SK-N-SH (cell line): ENCODE measurements around the gene BNC2. TPM values are rescaled to one million over a fixed set of nuclear protein-coding genes. Genes with fewer than 3 reads are reported as not detected.

ENCODE experiments used
- CTCF ChIA-PET: fragments of 300-600, 350-600 bp; formaldehyde crosslinking; extraction: SDS; loops from one replicate; lab custom pipeline; 2021; lab: Yijun Ruan, JAX
- POLR2A ChIA-PET: fragments of 350-600 bp; sonication (Branson Sonifier 250); formaldehyde crosslinking; extraction: SDS; loops from one replicate; lab custom pipeline; 2020; ENCODE audit warnings: antibody characterized with exemption, inconsistent platforms; lab: Yijun Ruan, JAX
- DNase-seq: peaks from one replicate; pipeline ENCODE4 v3.0.0; 2012
- H2AFZ ChIP-seq: fragments of 200-600 bp; sonication (generic); 2 replicates; pipeline ENCODE4 v1.8.1; 2016; ENCODE audit warnings: antibody characterized with exemption, mild to moderate bottlenecking, low read depth
- H3F3A ChIP-seq: fragments of 200-600 bp; sonication (generic); replicated peaks from 2 replicates; pipeline ENCODE3; 2016; ENCODE audit warnings: antibody characterized with exemption, mild to moderate bottlenecking; ENCODE audit not compliant: insufficient read depth
- H3K27ac ChIP-seq, 2 experiments: fragments of 200-500 bp in 1 of 2; fragments of 200-600 bp in 1 of 2; sonication (Bioruptor generic) in 1 of 2; sonication (generic), shearing (Covaris generic) in 1 of 2; 2 replicates each; pipeline versions ENCODE4 v1.5.1 to v1.6.1; 2014 to 2016; ENCODE audit warnings: low read depth in 2 of 2, inconsistent platforms in 1 of 2, low read length in 1 of 2, mild to moderate bottlenecking in 1 of 2, mixed read lengths in 1 of 2
- H3K27me3 ChIP-seq: fragments of 200-600 bp; sonication (generic), shearing (Covaris generic); 2 replicates; pipeline ENCODE4 v1.6.1; 2016; ENCODE audit warnings: mixed run types; ENCODE audit not compliant: insufficient read depth
- H3K36me3 ChIP-seq, 2 experiments: fragments of 200-500 bp in 1 of 2; fragments of 200-600 bp in 1 of 2; sonication (Bioruptor generic) in 1 of 2; sonication (generic) in 1 of 2; replicated peaks in 1 of 2; 2 replicates each; pipeline versions ENCODE3 to v1.5.1; 2014 to 2016; ENCODE audit warnings: low read length in 1 of 2, mild to moderate bottlenecking in 1 of 2; ENCODE audit not compliant: insufficient read depth in 2 of 2, control insufficient read depth in 1 of 2
- H3K4me1 ChIP-seq, 2 experiments: fragments of 200-500 bp in 1 of 2; fragments of 200-600 bp in 1 of 2; sonication (Bioruptor generic) in 1 of 2; sonication (generic), shearing (Covaris generic) in 1 of 2; 2 replicates each; pipeline versions ENCODE4 v1.5.1 to v1.6.1; 2014 to 2016; ENCODE audit warnings: low read depth in 1 of 2, low read length in 1 of 2, mixed run types in 1 of 2; ENCODE audit not compliant: insufficient read depth in 2 of 2, control insufficient read depth in 1 of 2
- H3K4me2 ChIP-seq: fragments of 200-600 bp; sonication (generic), shearing (Covaris generic); 2 replicates; pipeline ENCODE4 v1.6.1; 2017; ENCODE audit warnings: mixed run types
- H3K4me3 ChIP-seq, 2 experiments: fragments of 200-500 bp in 1 of 2; fragments of 200-600 bp in 1 of 2; sonication (Bioruptor generic) in 1 of 2; sonication (generic), shearing (Covaris generic) in 1 of 2; 2 replicates each; pipeline versions ENCODE4 v1.5.1 to v1.8.1; 2014 to 2016; ENCODE audit warnings: low read depth in 2 of 2, inconsistent platforms in 1 of 2, low read length in 1 of 2, mild to moderate bottlenecking in 1 of 2, mixed read lengths in 1 of 2, moderate library complexity in 1 of 2
- H3K79me2 ChIP-seq: fragments of 200-600 bp; sonication (generic); 2 replicates; pipeline ENCODE4 v1.8.1; 2017; ENCODE audit warnings: mild to moderate bottlenecking; ENCODE audit not compliant: insufficient read depth
- H3K9ac ChIP-seq: fragments of 200-600 bp; sonication (generic); 2 replicates; pipeline ENCODE4 v1.6.1; 2017; ENCODE audit warnings: mixed run types
- H3K9me2 ChIP-seq: fragments of 200-600 bp; sonication (generic); 2 replicates; pipeline ENCODE4 v1.6.1; 2017; ENCODE audit warnings: mixed run types
- H3K9me3 ChIP-seq: fragments of 200-600 bp; sonication (generic); 2 replicates; pipeline ENCODE4 v1.6.1; 2017; ENCODE audit warnings: mixed run types, mild to moderate bottlenecking, moderate library complexity
- H4K20me1 ChIP-seq: fragments of 200-600 bp; sonication (generic); 2 replicates; pipeline ENCODE4 v1.6.1; 2017; ENCODE audit warnings: mild to moderate bottlenecking, mixed run types; ENCODE audit not compliant: insufficient read depth
- CHD2 ChIP-seq: fragments of 150-350 bp; IDR thresholded peaks from 2 replicates; pipeline ENCODE4 v1.6.1; 2018; ENCODE audit warnings: low read length; ENCODE audit not compliant: partially characterized antibody
- ELF1 ChIP-seq: IDR thresholded peaks from 2 replicates; pipeline ENCODE4 v1.4.0; 2012
- EP300 ChIP-seq, 2 experiments: IDR thresholded peaks; 2 replicates each; pipeline versions ENCODE4 v1.4.0 to v1.6.1; 2012; ENCODE audit warnings: borderline replicate concordance in 1 of 2, low read depth in 1 of 2, low read length in 1 of 2
- EZH2phosphoT487 ChIP-seq: fragments of 200-600 bp; sonication (generic); IDR thresholded peaks from 2 replicates; pipeline ENCODE4 v1.6.1; 2017; ENCODE audit warnings: low read depth, mixed run types, mild to moderate bottlenecking, antibody characterized with exemption, moderate library complexity, borderline replicate concordance
- FOXJ3 ChIP-seq: sonication (generic); formaldehyde crosslinking; IDR thresholded peaks from 2 replicates; pipeline ENCODE4 v1.5.1; 2020; ENCODE audit warnings: mild to moderate bottlenecking, missing genetic modification reagents
- FOXM1 ChIP-seq: IDR thresholded peaks from 2 replicates; pipeline ENCODE4 v1.4.0; 2012; ENCODE audit warnings: low read depth, mild to moderate bottlenecking
- GABPA ChIP-seq: IDR thresholded peaks from 2 replicates; pipeline ENCODE4 v1.4.0; 2012; ENCODE audit warnings: low read depth, mild to moderate bottlenecking
- GATA2 ChIP-seq: sonication (generic); formaldehyde crosslinking; IDR thresholded peaks from 2 replicates; pipeline ENCODE4 v1.5.0; 2020; ENCODE audit warnings: mild to moderate bottlenecking, missing genetic modification reagents
- NRF1 ChIP-seq: IDR thresholded peaks from 2 replicates; pipeline ENCODE4 v1.6.1; 2012; ENCODE audit warnings: low read depth, mild to moderate bottlenecking, low read length
- POLR2AphosphoS5 ChIP-seq: IDR thresholded peaks from 2 replicates; pipeline ENCODE4 v1.6.1; 2012; ENCODE audit warnings: low read depth, low read length
- RXRA ChIP-seq: IDR thresholded peaks from 2 replicates; pipeline ENCODE4 v1.4.0; 2012; ENCODE audit warnings: low read depth, mild to moderate bottlenecking, borderline replicate concordance
- TAF1 ChIP-seq: IDR thresholded peaks from 2 replicates; pipeline ENCODE4 v1.6.1; 2012; ENCODE audit warnings: low read depth, mild to moderate bottlenecking, low read length, moderate library complexity, borderline replicate concordance
- TCF12 ChIP-seq: IDR thresholded peaks from 2 replicates; pipeline ENCODE4 v1.4.0; 2012
- TEAD4 ChIP-seq: IDR thresholded peaks from 2 replicates; pipeline ENCODE4 v1.4.0; 2012; ENCODE audit warnings: mild to moderate bottlenecking, borderline replicate concordance; ENCODE audit not compliant: insufficient read depth
- WGBS: methylation state at CpG from one replicate; pipeline ENCODE4 v1.1.6; 2017; ENCODE audit warnings: low lambda C conversion rate; 5-methylcytosine and 5-hydroxymethylcytosine counted together
- polyA plus RNA-seq, 3 experiments: library from polyadenylated mRNA; depleted of rRNA; stranded (reverse); fragments of >200 nt; gene quantifications; 2 replicates each; pipeline ENCODE4 v1.2.3, GENCODE V29; 2012
- TF ChIP-seq, protein P1 (sequence below): fragments of 150-350 bp; IDR thresholded peaks from 2 replicates; pipeline ENCODE4 v1.6.1; 2016; ENCODE audit warnings: mild to moderate bottlenecking, low read depth, low read length
- TF ChIP-seq, protein P2 (sequence below): fragments of 150-350 bp; IDR thresholded peaks from 2 replicates; pipeline ENCODE4 v1.6.1; 2017; ENCODE audit warnings: antibody characterized with exemption, low read length, low read depth, borderline replicate concordance

The BNC2 gene
- polyA plus RNA-seq, 1 of the 3 experiments (the other 2 are of a cell fraction) = 8.8 TPM

DNA sequence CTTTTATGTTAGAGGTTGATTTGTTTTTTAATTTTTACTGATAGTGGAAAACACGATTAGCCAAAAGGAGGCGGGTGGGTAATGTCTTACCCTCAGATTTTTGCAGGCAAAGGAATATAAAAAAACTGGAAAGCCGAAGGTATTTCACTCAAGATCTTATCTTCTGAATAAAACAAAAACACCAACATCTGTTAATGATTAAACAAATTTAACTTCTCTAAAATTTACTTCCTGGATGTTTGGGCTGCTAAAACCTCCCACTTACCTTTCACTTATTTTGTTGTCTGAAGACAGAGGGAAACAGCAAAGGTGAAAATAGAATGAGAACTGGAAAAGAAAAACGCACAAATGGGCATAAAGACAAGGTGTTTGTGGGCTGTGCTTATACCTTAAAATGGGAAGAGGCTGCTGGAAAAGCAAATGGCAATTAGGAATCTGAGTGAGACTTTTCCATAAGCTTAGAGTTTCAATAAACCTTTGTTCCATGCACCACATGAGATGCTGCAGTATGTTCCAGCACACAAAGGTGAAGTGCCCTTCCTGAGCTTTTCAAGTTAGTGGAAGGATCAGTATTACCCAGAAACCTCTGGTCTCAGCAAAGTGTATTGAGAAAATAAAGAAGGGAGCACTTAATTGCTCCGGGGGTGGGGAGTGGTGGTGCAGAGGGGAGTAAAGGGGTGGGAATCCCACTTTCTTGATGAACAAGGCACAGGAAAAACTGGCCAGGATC is 298.3 kb downstream of the BNC2 start:
- CTCF ChIA-PET = interaction anchor here (1.0 kb wide), 1 partner anchor 12 kb away, joined by 4 read pairs; no protein-coding TSS in a partner anchor
- no peak for DNase-seq

DNA sequence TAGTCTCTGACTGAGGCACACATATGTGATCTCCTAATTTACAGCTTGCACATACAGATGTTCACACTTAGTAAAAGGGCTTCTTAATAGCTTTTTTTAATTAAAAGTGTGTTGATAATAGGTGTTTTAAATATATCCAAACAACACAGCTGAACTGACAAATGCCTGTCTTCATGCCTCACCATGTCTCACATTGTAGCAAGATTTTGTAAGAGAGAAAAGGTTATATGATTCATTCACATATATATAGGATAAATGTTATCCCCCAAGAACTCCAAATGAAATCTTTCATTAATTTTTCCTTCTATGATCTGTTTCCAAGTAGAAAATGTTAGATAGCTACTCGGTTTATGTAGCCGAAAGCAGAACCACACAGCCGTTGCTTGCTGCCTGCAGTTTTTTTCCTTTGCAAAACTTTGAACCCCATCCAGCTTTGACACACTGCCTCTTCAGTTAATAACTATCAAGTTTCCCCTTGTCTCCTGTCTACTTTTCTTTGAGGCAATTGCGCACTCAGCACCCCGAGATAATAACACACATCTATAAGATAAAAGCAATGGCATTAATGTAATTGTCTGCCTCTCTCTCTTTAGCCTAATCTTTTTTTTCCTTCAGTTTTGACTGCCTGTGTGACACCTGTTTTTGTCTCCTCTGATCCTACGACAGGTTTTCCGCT is 299.2 kb downstream of the BNC2 start:
- DNase-seq = no peak
- no peak for TF ChIP-seq GATA2 (CRISPR knock-in tag)
- TF ChIP-seq CHD2 = no peak
- TF ChIP-seq POLR2AphosphoS5 = no peak
- CTCF ChIA-PET = interaction anchor here (1.0 kb wide), 2 partner anchors 11 to 18 kb away, joined by 3 to 4 read pairs; no protein-coding TSS in a partner anchor
- no peaks in the 10 kb centered on the region for H3K27me3 ChIP-seq
- H3K4me1 ChIP-seq = peaks cover 0 to 8% of the 10 kb centered on the region in 2 experiments; a peak in 2 of 4 replicates
- H3F3A ChIP-seq = no peaks in the 10 kb centered on the region
- peak overlapping the region; percentile 6; the same call in 1 of the 2 replicates for H3K4me2 ChIP-seq
- no peak overlapping the region for H3K9ac ChIP-seq
- 57% methylated on average over 7 of the region's 7 CpGs for WGBS
- no peaks in the 10 kb centered on the region for H4K20me1 ChIP-seq
- no peaks in the 10 kb centered on the region; the same call in none of the 2 replicates for H3K79me2 ChIP-seq
- no peaks in the 10 kb centered on the region for H3K9me3 ChIP-seq
- H3K4me3 ChIP-seq = no peak overlapping the region
- H3K9me2 ChIP-seq = no peaks in the 10 kb centered on the region
- H3K27ac ChIP-seq = peak overlapping the region in 1 of 2 experiments; percentile 28; a peak in 1 of 4 replicates
- POLR2A ChIA-PET = no interaction called here
- no peak overlapping the region for H2AFZ ChIP-seq
- H3K36me3 ChIP-seq = no peaks in the 10 kb centered on the region

More for the DNA sequence above, 298.3 kb downstream of the BNC2 start:
- H3K27ac ChIP-seq = peak overlapping the region in 1 of 2 experiments; percentile 28; a peak in 2 of 4 replicates
- TF ChIP-seq TCF12 (peak; percentile 78), RXRA (no peak), ELF1 (no peak), FOXJ3 (no peak), EP300 (IDR thresholded peaks at IDR 0.05; ENCODE audit: borderline replicate concordance in 1 of 2, low read depth in 1 of 2, low read length in 1 of 2) (0 out of 4 replicates have a peak, but pooled peaks of 1 of the 2 experiments have one; percentile 9), POLR2AphosphoS5 (no peak)
- TF ChIP-seq, all 33 proteins: peak for 2
- Histone ChIP-seq H3K4me2 (0 out of 2 replicates have a peak overlapping the region, but pooled peaks have one; percentile 6), H4K20me1 (no peaks in the 10 kb centered on the region), H3F3A (no peaks in the 10 kb centered on the region), H3K27me3 (no peaks in the 10 kb centered on the region), H2AFZ (no peak overlapping the region), H3K9me3 (no peaks in the 10 kb centered on the region), H3K4me1 (peaks cover 0 to 8% of the 10 kb centered on the region in 2 experiments; a peak in 2 of 4 replicates), H3K9me2 (no peaks in the 10 kb centered on the region), H3K9ac (no peak overlapping the region), H3K36me3 (peaks cover 0 to under 1% of the 10 kb centered on the region in 2 experiments), H3K79me2 (no peaks in the 10 kb centered on the region; the same call in none of the 2 replicates), H3K4me3 (no peak overlapping the region)
- 51% methylated on average over 5 of the region's 5 CpGs for WGBS
- POLR2A ChIA-PET = no interaction called here

DNA sequence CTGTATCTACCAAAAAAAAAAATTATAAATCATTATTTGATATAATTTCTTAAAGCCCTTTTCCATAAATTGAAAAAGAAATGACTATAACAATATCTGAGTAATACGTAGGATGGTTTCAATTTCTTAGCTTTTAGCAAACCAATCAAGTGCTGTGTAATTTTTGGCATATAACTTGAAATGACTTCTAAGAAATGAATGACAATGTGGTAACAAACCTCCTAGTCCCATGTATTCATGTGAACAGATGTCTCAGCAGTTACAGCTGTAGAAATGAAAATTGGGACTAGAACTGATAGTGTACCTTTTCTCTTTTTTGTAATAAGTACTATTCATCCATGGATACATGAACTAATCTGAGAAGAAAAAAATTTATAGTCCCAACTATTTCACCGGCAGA is 307.0 kb downstream of the BNC2 start:
- DNase-seq = no peak
- H3F3A ChIP-seq = no peaks in the 10 kb centered on the region
- H3K4me1 ChIP-seq = no peaks in the 10 kb centered on the region
- peaks cover 23% of the 10 kb centered on the region for H3K79me2 ChIP-seq
- ChIA-PET CTCF (no interaction called here), POLR2A (no interaction called here)
- H3K27ac ChIP-seq = no peak overlapping the region
- 97% methylated on average over 2 of the region's 2 CpGs for WGBS
- H3K27me3 ChIP-seq = no peaks in the 10 kb centered on the region
- H4K20me1 ChIP-seq = no peaks in the 10 kb centered on the region
- TF ChIP-seq EZH2phosphoT487 (no peak), NRF1 (no peak), GATA2 (CRISPR knock-in tag) (no peak), GABPA (no peak), TAF1 (no peak), TEAD4 (no peak), FOXM1 (no peak)
- TF ChIP-seq, protein P1, sequence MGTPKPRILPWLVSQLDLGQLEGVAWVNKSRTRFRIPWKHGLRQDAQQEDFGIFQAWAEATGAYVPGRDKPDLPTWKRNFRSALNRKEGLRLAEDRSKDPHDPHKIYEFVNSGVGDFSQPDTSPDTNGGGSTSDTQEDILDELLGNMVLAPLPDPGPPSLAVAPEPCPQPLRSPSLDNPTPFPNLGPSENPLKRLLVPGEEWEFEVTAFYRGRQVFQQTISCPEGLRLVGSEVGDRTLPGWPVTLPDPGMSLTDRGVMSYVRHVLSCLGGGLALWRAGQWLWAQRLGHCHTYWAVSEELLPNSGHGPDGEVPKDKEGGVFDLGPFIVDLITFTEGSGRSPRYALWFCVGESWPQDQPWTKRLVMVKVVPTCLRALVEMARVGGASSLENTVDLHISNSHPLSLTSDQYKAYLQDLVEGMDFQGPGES = no peak
- TF ChIP-seq, protein P2, sequence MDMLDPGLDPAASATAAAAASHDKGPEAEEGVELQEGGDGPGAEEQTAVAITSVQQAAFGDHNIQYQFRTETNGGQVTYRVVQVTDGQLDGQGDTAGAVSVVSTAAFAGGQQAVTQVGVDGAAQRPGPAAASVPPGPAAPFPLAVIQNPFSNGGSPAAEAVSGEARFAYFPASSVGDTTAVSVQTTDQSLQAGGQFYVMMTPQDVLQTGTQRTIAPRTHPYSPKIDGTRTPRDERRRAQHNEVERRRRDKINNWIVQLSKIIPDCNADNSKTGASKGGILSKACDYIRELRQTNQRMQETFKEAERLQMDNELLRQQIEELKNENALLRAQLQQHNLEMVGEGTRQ = no peak
- peaks cover 0 to 4% of the 10 kb centered on the region in 2 experiments for H3K36me3 ChIP-seq
- H2AFZ ChIP-seq = no peak overlapping the region
- no peak overlapping the region for H3K4me3 ChIP-seq
- H3K9me3 ChIP-seq = no peaks in the 10 kb centered on the region
- no peaks in the 10 kb centered on the region for H3K9me2 ChIP-seq
- no peak overlapping the region for H3K9ac ChIP-seq
- H3K4me2 ChIP-seq = no peak overlapping the region
